ENCODE results near the gene SLC39A12. TPM values are rescaled to one million over a fixed set of nuclear protein-coding genes. Genes with fewer than 3 reads are reported as not detected.

SLC39A12 gene
- polyA plus RNA-seq, 1 experiment, result not detected

GRCh38 chr10:17961551-17962422, 10.1 kb downstream of the SLC39A12 start:
- ChIA-PET POLR2A (no interaction called here), CTCF (no interaction called here)
- H3K27me3 ChIP-seq (ENCODE audit: control insufficient read depth, insufficient read depth, low read length), result no peaks in the 10 kb centered on the region
- DNase-seq (ENCODE audit: low read depth, low spot score), result no peak
- no peak overlapping the region for H3K4me3 ChIP-seq (ENCODE audit: low read depth, low read length)
- H3K27ac ChIP-seq (ENCODE audit: low read depth, low read length), result no peak overlapping the region
- peaks cover 2% of the 10 kb centered on the region; the same call in 1 of the 2 replicates for H3K9me3 ChIP-seq (ENCODE audit: control insufficient read depth, insufficient read depth, low read length)
- TF ChIP-seq, protein P1, sequence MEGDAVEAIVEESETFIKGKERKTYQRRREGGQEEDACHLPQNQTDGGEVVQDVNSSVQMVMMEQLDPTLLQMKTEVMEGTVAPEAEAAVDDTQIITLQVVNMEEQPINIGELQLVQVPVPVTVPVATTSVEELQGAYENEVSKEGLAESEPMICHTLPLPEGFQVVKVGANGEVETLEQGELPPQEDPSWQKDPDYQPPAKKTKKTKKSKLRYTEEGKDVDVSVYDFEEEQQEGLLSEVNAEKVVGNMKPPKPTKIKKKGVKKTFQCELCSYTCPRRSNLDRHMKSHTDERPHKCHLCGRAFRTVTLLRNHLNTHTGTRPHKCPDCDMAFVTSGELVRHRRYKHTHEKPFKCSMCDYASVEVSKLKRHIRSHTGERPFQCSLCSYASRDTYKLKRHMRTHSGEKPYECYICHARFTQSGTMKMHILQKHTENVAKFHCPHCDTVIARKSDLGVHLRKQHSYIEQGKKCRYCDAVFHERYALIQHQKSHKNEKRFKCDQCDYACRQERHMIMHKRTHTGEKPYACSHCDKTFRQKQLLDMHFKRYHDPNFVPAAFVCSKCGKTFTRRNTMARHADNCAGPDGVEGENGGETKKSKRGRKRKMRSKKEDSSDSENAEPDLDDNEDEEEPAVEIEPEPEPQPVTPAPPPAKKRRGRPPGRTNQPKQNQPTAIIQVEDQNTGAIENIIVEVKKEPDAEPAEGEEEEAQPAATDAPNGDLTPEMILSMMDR (IDR thresholded peaks at IDR 0.05; ENCODE audit: low read depth, low read length), result no peak

GRCh38 chr10:17963431-17963830, 11.7 kb downstream of the SLC39A12 start:
- TF ChIP-seq, protein P1 (IDR thresholded peaks at IDR 0.05; ENCODE audit: low read depth, low read length), result no peak
- ChIA-PET CTCF (no interaction called here), POLR2A (interaction anchor here (0.5 kb wide), 1 partner anchor 313 kb away, joined by 6 read pairs; no protein-coding TSS in a partner anchor)
- Histone ChIP-seq H3K4me3 (ENCODE audit: low read depth, low read length) (no peak overlapping the region), H3K27ac (ENCODE audit: low read depth, low read length) (no peak overlapping the region), H3K9me3 (ENCODE audit: control insufficient read depth, insufficient read depth, low read length) (peaks cover 2% of the 10 kb centered on the region; the same call in 1 of the 2 replicates), H3K27me3 (ENCODE audit: control insufficient read depth, insufficient read depth, low read length) (no peaks in the 10 kb centered on the region)
- DNase-seq (ENCODE audit: low read depth, low spot score), result no peak

GRCh38 chr10:17965649-17966235, 14.0 kb downstream of the SLC39A12 start:
- H3K9me3 ChIP-seq (ENCODE audit: control insufficient read depth, insufficient read depth, low read length), result no peaks in the 10 kb centered on the region
- no peak for DNase-seq (ENCODE audit: low read depth, low spot score)
- ChIA-PET CTCF (no interaction called here), POLR2A (no interaction called here)
- TF ChIP-seq, protein P1 (IDR thresholded peaks at IDR 0.05; ENCODE audit: low read depth, low read length), result no peak
- H3K27ac ChIP-seq (ENCODE audit: low read depth, low read length), result no peak overlapping the region
- peaks cover 3% of the 10 kb centered on the region for H3K27me3 ChIP-seq (ENCODE audit: control insufficient read depth, insufficient read depth, low read length)
- H3K4me3 ChIP-seq (ENCODE audit: low read depth, low read length), result no peak overlapping the region

DNA sequence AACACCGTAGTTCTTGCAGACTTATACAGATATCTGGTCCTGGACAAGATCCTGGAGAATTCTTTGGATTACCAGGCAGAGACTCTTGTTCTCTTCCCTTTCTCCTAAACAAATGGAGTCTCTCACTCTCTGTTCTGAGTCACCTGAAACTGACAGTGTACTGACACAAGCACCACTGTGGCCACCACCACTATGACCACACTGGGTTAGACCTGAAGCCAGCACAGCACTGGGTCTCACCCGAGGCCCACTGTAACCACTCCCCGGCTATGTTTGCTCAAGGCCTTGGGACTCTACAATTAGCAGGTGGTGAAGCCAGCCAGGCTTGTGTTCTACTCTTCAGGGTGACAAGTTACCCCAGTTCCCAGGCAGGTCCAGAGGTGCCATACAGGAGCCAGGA, 22.8 kb downstream of the SLC39A12 start:
- ChIA-PET CTCF (interaction anchor here (1.2 kb wide), 1 partner anchor 64 kb away, joined by 3 read pairs; no protein-coding TSS in a partner anchor), POLR2A (no interaction called here)
- no peaks in the 10 kb centered on the region for H3K9me3 ChIP-seq (ENCODE audit: control insufficient read depth, insufficient read depth, low read length)
- H3K4me3 ChIP-seq (ENCODE audit: low read depth, low read length), result no peak overlapping the region
- TF ChIP-seq, protein P1 (IDR thresholded peaks at IDR 0.05; ENCODE audit: low read depth, low read length), result no peak
- no peak overlapping the region for H3K27ac ChIP-seq (ENCODE audit: low read depth, low read length)
- DNase-seq (ENCODE audit: low read depth, low spot score), result no peak
- H3K27me3 ChIP-seq (ENCODE audit: control insufficient read depth, insufficient read depth, low read length), result peaks cover 3% of the 10 kb centered on the region

Data from AG04450 (cell line).